Thyroid gland (tissue), 4 donors: Measurements from ENCODE around the gene DENND1B.

ENCODE experiments used
- CTCF ChIP-seq, 6 experiments: fragments of 200-600 bp in 3 of 6; fragments of 450-650 bp in 3 of 6; sonication (generic) in 3 of 6; IDR thresholded peaks; one replicate each; pipeline ENCODE4 v1.5.1; 2016 to 2019; ENCODE audit warnings: antibody characterized with exemption in 6 of 6, mild to moderate bottlenecking in 2 of 6, inconsistent platforms in 1 of 6, moderate library complexity in 1 of 6
- POLR2A ChIP-seq, 2 donors: fragments of 450-650 bp; IDR thresholded peaks; one replicate each; pipeline ENCODE4 v1.6.1; 2017; ENCODE audit warnings: antibody characterized with exemption in 2 of 2, mild to moderate bottlenecking in 2 of 2, moderate library complexity in 1 of 2

GRCh38 chr1:197496722-197497121 lies 278.6 kb downstream of the DENND1B start:
- TF ChIP-seq POLR2A (IDR thresholded peaks at IDR 0.05) (no peak), CTCF (IDR thresholded peaks at IDR 0.05) (no peak)
